ENCODE data around the gene TUBGCP2.

DNA sequence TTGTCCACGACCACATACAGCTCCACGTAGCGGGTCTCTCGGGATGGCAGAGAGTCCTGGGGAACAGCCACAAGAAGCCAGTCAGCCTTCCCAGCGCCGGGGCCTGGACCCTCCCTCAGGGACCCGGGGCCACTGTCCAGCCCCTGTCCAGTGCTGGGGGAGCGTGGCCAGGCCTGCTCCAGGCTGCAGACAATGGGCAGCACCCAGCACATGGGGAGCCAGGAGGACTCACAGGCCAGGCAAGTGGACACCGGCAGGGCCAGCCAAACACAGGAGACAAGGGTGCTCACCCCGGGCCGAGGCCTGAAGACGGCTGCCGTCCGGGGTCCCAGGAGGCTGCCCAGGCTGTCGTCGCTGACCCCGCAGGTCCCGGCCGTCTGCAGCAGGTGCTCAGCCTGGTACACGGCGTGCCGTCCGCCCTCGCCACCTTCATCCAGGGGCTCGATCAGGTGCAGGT is 35.7 kb downstream of the TUBGCP2 start:
- TF ChIP-seq POLR2A (IDR thresholded peaks at IDR 0.05) (no peak), POLR2AphosphoS5 (IDR thresholded peaks at IDR 0.05) (no peak)

Measured in suprapubic skin (tissue), 4 donors.